SK-N-SH (cell line): ENCODE data around the gene THADA.

Experiments used
- MEF2A ChIP-seq: IDR thresholded peaks from 2 replicates; pipeline ENCODE4 v1.4.0; 2012; ENCODE audit warnings: low read depth, borderline replicate concordance
- MXI1 ChIP-seq: IDR thresholded peaks from 2 replicates; pipeline ENCODE4 v1.6.1; 2012; ENCODE audit warnings: mild to moderate bottlenecking, low read depth, low read length, improper control_type of control experiment
- POLR2AphosphoS5 ChIP-seq: IDR thresholded peaks from 2 replicates; pipeline ENCODE4 v1.6.1; 2012; ENCODE audit warnings: low read depth, low read length
- RAD21 ChIP-seq: IDR thresholded peaks from 2 replicates; pipeline ENCODE4 v1.6.1; 2012; ENCODE audit warnings: mild to moderate bottlenecking, low read length
- TAF1 ChIP-seq: IDR thresholded peaks from 2 replicates; pipeline ENCODE4 v1.6.1; 2012; ENCODE audit warnings: low read depth, mild to moderate bottlenecking, low read length, moderate library complexity, borderline replicate concordance
- TF ChIP-seq, protein P1 (sequence below): fragments of 200-600 bp; sonication (generic); IDR thresholded peaks from 2 replicates; pipeline ENCODE4 v1.6.1; 2017; ENCODE audit warnings: antibody characterized with exemption, mild to moderate bottlenecking, moderate library complexity
- TF ChIP-seq, protein P2 (sequence below): IDR thresholded peaks from 2 replicates; pipeline ENCODE4 v1.4.0; 2012; ENCODE audit warnings: low read depth, borderline replicate concordance
- TF ChIP-seq, protein P3 (sequence below): IDR thresholded peaks from 2 replicates; pipeline ENCODE4; 2012

DNA sequence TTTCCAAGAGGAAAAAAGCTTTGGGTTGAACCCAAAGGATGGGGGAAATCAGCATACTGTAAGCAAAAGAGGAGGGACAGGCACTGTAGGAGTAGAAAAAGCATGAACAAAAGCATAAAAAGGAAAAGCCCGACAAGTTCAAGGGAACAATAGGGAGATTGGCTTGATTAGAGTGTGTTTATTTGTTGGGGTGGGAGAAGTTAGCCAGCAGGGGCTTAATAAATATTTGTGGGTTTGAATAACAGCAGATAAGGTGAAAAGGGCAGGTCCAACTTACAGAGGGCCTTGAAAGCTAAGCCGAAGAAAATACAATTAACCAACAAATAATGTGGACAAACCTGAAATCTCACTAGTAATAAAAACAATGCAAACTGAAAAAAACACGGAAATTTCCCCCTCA lies 126.7 kb downstream of the THADA start:
- TF ChIP-seq, protein P1, sequence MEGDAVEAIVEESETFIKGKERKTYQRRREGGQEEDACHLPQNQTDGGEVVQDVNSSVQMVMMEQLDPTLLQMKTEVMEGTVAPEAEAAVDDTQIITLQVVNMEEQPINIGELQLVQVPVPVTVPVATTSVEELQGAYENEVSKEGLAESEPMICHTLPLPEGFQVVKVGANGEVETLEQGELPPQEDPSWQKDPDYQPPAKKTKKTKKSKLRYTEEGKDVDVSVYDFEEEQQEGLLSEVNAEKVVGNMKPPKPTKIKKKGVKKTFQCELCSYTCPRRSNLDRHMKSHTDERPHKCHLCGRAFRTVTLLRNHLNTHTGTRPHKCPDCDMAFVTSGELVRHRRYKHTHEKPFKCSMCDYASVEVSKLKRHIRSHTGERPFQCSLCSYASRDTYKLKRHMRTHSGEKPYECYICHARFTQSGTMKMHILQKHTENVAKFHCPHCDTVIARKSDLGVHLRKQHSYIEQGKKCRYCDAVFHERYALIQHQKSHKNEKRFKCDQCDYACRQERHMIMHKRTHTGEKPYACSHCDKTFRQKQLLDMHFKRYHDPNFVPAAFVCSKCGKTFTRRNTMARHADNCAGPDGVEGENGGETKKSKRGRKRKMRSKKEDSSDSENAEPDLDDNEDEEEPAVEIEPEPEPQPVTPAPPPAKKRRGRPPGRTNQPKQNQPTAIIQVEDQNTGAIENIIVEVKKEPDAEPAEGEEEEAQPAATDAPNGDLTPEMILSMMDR = no peak
- TF ChIP-seq TAF1 = no peak
- TF ChIP-seq, protein P2, sequence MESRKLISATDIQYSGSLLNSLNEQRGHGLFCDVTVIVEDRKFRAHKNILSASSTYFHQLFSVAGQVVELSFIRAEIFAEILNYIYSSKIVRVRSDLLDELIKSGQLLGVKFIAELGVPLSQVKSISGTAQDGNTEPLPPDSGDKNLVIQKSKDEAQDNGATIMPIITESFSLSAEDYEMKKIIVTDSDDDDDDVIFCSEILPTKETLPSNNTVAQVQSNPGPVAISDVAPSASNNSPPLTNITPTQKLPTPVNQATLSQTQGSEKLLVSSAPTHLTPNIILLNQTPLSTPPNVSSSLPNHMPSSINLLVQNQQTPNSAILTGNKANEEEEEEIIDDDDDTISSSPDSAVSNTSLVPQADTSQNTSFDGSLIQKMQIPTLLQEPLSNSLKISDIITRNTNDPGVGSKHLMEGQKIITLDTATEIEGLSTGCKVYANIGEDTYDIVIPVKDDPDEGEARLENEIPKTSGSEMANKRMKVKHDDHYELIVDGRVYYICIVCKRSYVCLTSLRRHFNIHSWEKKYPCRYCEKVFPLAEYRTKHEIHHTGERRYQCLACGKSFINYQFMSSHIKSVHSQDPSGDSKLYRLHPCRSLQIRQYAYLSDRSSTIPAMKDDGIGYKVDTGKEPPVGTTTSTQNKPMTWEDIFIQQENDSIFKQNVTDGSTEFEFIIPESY = no peak
- TF ChIP-seq MEF2A = no peak
- TF ChIP-seq POLR2AphosphoS5 = no peak
- TF ChIP-seq MXI1 = no peak
- TF ChIP-seq, protein P3, sequence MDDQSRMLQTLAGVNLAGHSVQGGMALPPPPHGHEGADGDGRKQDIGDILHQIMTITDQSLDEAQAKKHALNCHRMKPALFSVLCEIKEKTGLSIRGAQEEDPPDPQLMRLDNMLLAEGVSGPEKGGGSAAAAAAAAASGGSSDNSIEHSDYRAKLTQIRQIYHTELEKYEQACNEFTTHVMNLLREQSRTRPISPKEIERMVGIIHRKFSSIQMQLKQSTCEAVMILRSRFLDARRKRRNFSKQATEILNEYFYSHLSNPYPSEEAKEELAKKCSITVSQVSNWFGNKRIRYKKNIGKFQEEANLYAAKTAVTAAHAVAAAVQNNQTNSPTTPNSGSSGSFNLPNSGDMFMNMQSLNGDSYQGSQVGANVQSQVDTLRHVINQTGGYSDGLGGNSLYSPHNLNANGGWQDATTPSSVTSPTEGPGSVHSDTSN = no peak
- no peak for TF ChIP-seq RAD21
